Suprapubic skin (tissue), 3 donors: ENCODE measurements around the gene ITIH4.

Experiments used
- CTCF ChIP-seq, 2 donors: fragments of 200-600 bp in 1 of 2; fragments of 450-650 bp in 1 of 2; sonication (generic) in 1 of 2; IDR thresholded peaks; one replicate each; pipeline ENCODE4 v1.5.1; 2016 to 2019; ENCODE audit warnings: antibody characterized with exemption in 2 of 2, mild to moderate bottlenecking in 1 of 2, moderate library complexity in 1 of 2
- POLR2AphosphoS5 ChIP-seq, 3 donors: sonication (generic); formaldehyde crosslinking; IDR thresholded peaks; one replicate each; pipeline ENCODE4 v1.6.1; 2017; ENCODE audit warnings: antibody characterized with exemption in 3 of 3

DNA sequence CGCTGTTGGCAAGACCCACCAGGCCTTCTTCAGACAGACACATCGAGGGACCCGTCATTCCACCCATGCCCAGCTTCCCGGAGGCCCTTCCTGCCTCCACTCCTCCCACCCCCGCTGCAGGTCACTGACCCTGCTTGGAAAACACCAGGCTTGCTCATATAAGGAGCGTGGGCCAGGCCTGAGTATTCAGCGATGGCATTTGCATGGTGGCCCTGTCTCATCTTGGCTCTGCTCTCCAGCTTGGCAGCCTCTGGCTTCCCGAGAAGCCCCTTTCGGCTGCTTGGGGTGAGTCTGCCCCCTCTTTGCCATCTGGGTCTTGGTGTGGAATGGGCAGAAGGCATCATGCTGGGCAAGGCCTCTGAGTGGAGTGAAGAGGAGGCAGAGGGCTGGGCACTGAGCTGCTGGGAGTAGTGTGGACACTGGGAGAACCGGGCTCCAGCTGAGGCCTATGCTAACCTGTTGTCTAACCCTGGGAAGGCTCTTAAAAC is 35.8 kb downstream of the ITIH4 start, which contains the start of gene ITIH3:
- TF ChIP-seq CTCF (IDR thresholded peaks at IDR 0.05) (no peak), POLR2AphosphoS5 (IDR thresholded peaks at IDR 0.05) (no peak)
